HCT116 (cell line): ENCODE data around the gene LAMB4. TPM values are rescaled to one million over a fixed set of nuclear protein-coding genes. Genes with fewer than 3 reads are reported as not detected.

ENCODE experiments used
- ATAC-seq: fragments of 200-7000 bp; cut with Tn5 transposase; 2 replicates; pipeline ENCODE4 v1.9.1; 2020; ENCODE audit warnings: mild to moderate bottlenecking, moderate library complexity
- BruUV-seq: library from RNA; stranded (reverse); fragments of 400-500 nt; replicated peaks from 2 replicates; lab custom pipeline; 2021; lab: Mats Ljungman, UMichigan
- CTCF ChIA-PET: fragments of 300-600 bp; sonication (Branson Sonifier 250); formaldehyde crosslinking; loops from one replicate; lab custom pipeline; 2021; ENCODE audit warnings: antibody characterized with exemption; lab: Charles Lee
- POLR2A ChIA-PET: fragments of 300-600, 350-600 bp; sonication (Branson Sonifier 250); formaldehyde crosslinking; loops from one replicate; lab custom pipeline; 2021; ENCODE audit warnings: antibody characterized with exemption; lab: Charles Lee
- RAD21 ChIA-PET, 2 experiments: fragments of 300-600 bp; sonication (Branson Sonifier 250); formaldehyde crosslinking; loops; one replicate each; lab custom pipeline; 2023; ENCODE audit warnings: low total read pairs in 2 of 2; ENCODE audit not compliant: uncharacterized antibody in 2 of 2, unreplicated experiment in 2 of 2, low non-redundant PET in 1 of 2; lab: Charles Lee
- DNase-seq: peaks from one replicate; pipeline ENCODE4 v3.0.0-alpha.2; 2010; ENCODE audit warnings: low read depth, low spot score
- H2AFZ ChIP-seq: fragments of 200-600 bp; shearing (Covaris generic), sonication (generic); 2 replicates; pipeline ENCODE4 v1.6.1; 2017; ENCODE audit warnings: low read depth, mixed run types, mixed read lengths, antibody characterized with exemption, low read length; ENCODE audit not compliant: poor library complexity, severe bottlenecking
- H3K27ac ChIP-seq: 2 replicates; pipeline ENCODE4 v1.5.1; 2012; ENCODE audit warnings: low read depth, low read length
- H3K27me3 ChIP-seq: fragments of 200-600 bp; sonication (generic); 2 replicates; pipeline ENCODE4 v1.6.1; 2016; ENCODE audit warnings: mixed run types, low read length, mixed read lengths; ENCODE audit not compliant: insufficient read depth
- H3K36me3 ChIP-seq, 2 experiments: fragments of 200-500 bp in 1 of 2; fragments of 200-600 bp in 1 of 2; sonication (Bioruptor generic) in 1 of 2; sonication (generic) in 1 of 2; 2 replicates each; pipeline versions ENCODE4 v1.5.1 to v1.6.1; 2014 to 2016; ENCODE audit warnings: low read length in 2 of 2, inconsistent platforms in 1 of 2, mixed read lengths in 1 of 2, mixed run types in 1 of 2; ENCODE audit not compliant: insufficient read depth in 2 of 2, control insufficient read depth in 1 of 2
- H3K4me1 ChIP-seq, 2 experiments: fragments of 200-600 bp in 1 of 2; sonication (generic) in 1 of 2; 2 replicates each; pipeline versions ENCODE4 v1.5.1 to v1.6.1; 2012 to 2017; ENCODE audit warnings: low read length in 2 of 2, inconsistent platforms in 1 of 2, mild to moderate bottlenecking in 1 of 2, mixed read lengths in 1 of 2, mixed run types in 1 of 2, moderate library complexity in 1 of 2; ENCODE audit not compliant: insufficient read depth in 2 of 2, control insufficient read depth in 1 of 2
- H3K4me2 ChIP-seq: fragments of 200-600 bp; sonication (generic); 2 replicates; pipeline ENCODE4 v1.6.1; 2017; ENCODE audit warnings: mixed run types, low read length, mixed read lengths
- H3K4me3 ChIP-seq, 2 experiments: fragments of 200-600 bp in 1 of 2; sonication (generic) in 1 of 2; replicated peaks in 1 of 2; 2 replicates each; pipeline ENCODE4 v1.5.1; 2011 to 2016; ENCODE audit warnings: low read length in 2 of 2, control low read depth in 1 of 2, low read depth in 1 of 2, mild to moderate bottlenecking in 1 of 2, mixed read lengths in 1 of 2, mixed run types in 1 of 2
- H3K79me2 ChIP-seq: fragments of 200-600 bp; sonication (generic); 2 replicates; pipeline ENCODE4 v1.6.1; 2017; ENCODE audit warnings: mild to moderate bottlenecking, mixed run types, low read length, moderate library complexity, mixed read lengths; ENCODE audit not compliant: insufficient read depth
- H3K9ac ChIP-seq: fragments of 200-600 bp; sonication (generic); 2 replicates; pipeline ENCODE4 v1.6.1; 2016; ENCODE audit warnings: low read length, mixed read lengths
- H3K9me2 ChIP-seq: fragments of 200-600 bp; sonication (generic), shearing (Covaris generic); 2 replicates; pipeline ENCODE4 v1.6.1; 2017; ENCODE audit warnings: mixed run types, mild to moderate bottlenecking, moderate library complexity; ENCODE audit not compliant: insufficient read depth
- H3K9me3 ChIP-seq, 2 experiments: fragments of 200-500 bp in 1 of 2; fragments of 200-600 bp in 1 of 2; sonication (Bioruptor generic) in 1 of 2; sonication (generic) in 1 of 2; 2 replicates each; pipeline ENCODE4 v1.6.1; 2014 to 2017; ENCODE audit warnings: low read length in 2 of 2, mixed read lengths in 2 of 2, inconsistent platforms in 1 of 2, low read depth in 1 of 2, mild to moderate bottlenecking in 1 of 2, mixed run types in 1 of 2, moderate library complexity in 1 of 2; ENCODE audit not compliant: control insufficient read depth in 1 of 2, insufficient read depth in 1 of 2
- H4K20me1 ChIP-seq: fragments of 200-600 bp; sonication (generic), shearing (Covaris generic); 2 replicates; pipeline ENCODE4 v1.6.1; 2017; ENCODE audit warnings: mixed run types, mild to moderate bottlenecking, moderate library complexity; ENCODE audit not compliant: insufficient read depth
- ATF3 ChIP-seq: IDR thresholded peaks from 2 replicates; pipeline ENCODE4 v1.6.1; 2012
- CEBPB ChIP-seq: IDR thresholded peaks from 2 replicates; pipeline ENCODE4 v1.6.1; 2012; ENCODE audit warnings: low read depth
- EGR1 ChIP-seq: IDR thresholded peaks from 2 replicates; pipeline ENCODE4 v1.6.1; 2012; ENCODE audit warnings: low read depth
- EZH2 ChIP-seq: fragments of 200-600 bp; sonication (generic); IDR thresholded peaks from 2 replicates; pipeline ENCODE4 v1.6.1; 2017; ENCODE audit warnings: antibody characterized with exemption, mixed run types
- EZH2phosphoT487 ChIP-seq: fragments of 200-600 bp; IDR thresholded peaks from 2 replicates; pipeline ENCODE4 v1.6.1; 2018; ENCODE audit warnings: antibody characterized with exemption, borderline replicate concordance
- JUND ChIP-seq: IDR thresholded peaks from 2 replicates; pipeline ENCODE4 v1.6.1; 2012
- MAX ChIP-seq: IDR thresholded peaks from 2 replicates; pipeline ENCODE4 v1.6.1; 2012
- RAD21 ChIP-seq: IDR thresholded peaks from 2 replicates; pipeline ENCODE4 v1.6.1; 2012; ENCODE audit warnings: low read depth, mild to moderate bottlenecking
- SIN3A ChIP-seq: IDR thresholded peaks from 2 replicates; pipeline ENCODE4 v1.6.1; 2012; ENCODE audit warnings: low read depth
- SRF ChIP-seq: IDR thresholded peaks from 2 replicates; pipeline ENCODE4 v1.6.1; 2012; ENCODE audit warnings: low read depth
- YY1 ChIP-seq: IDR thresholded peaks from 2 replicates; pipeline ENCODE4 v1.6.1; 2011; ENCODE audit warnings: low read length, low read depth, moderate library complexity, mild to moderate bottlenecking; ENCODE audit not compliant: insufficient replicate concordance; ENCODE audit errors: extremely low read depth
- ZFX ChIP-seq: fragments of 450-650 bp; IDR thresholded peaks from 2 replicates; pipeline ENCODE4 v1.6.1; 2017
- ZNF274 ChIP-seq: fragments of 200-500 bp; sonication (Bioruptor generic); IDR thresholded peaks from 2 replicates; pipeline ENCODE4 v1.6.1; 2014; ENCODE audit warnings: mild to moderate bottlenecking, low read depth, low read length, inconsistent platforms
- intact Hi-C: fragments of 100-400 bp; cut with micrococcal nuclease; formaldehyde crosslinking; loops from 2 replicates; pipeline ENCODE4 v1.10.0; 2022
- total RNA-seq: library from RNA; stranded (reverse); gene quantifications from one replicate; pipeline ENCODE4 v1.2.1, GENCODE V29; 2021; ENCODE audit not compliant: unreplicated experiment
- TF ChIP-seq, protein P1 (sequence below): IDR thresholded peaks from 2 replicates; pipeline ENCODE4 v1.6.1; 2012; ENCODE audit warnings: low read depth
- TF ChIP-seq, protein P2 (sequence below): IDR thresholded peaks from 2 replicates; pipeline ENCODE4 v1.6.1; 2011; ENCODE audit warnings: mild to moderate bottlenecking, low read length, moderate library complexity; ENCODE audit not compliant: insufficient replicate concordance; ENCODE audit errors: extremely low read depth

The LAMB4 gene
- total RNA-seq, 1 experiment from 2014 or later = not detected

GRCh38 chr7:107980671-107981190 lies 149.4 kb downstream of the LAMB4 start:
- no peak overlapping the region for H3K4me3 ChIP-seq
- intact Hi-C loops = no loop called here

More at GRCh38 chr7:107980671-107981190, 149.4 kb downstream of the LAMB4 start:
- no TSS peak for BruUV-seq
- no peak overlapping the region for H3K27ac ChIP-seq
- DNase-seq (no peak), ATAC-seq (no peak)
- no peak overlapping the region for H3K9ac ChIP-seq
- no peaks in the 10 kb centered on the region for H3K9me3 ChIP-seq
- no peaks in the 10 kb centered on the region for H3K27me3 ChIP-seq
- POLR2A ChIA-PET = no interaction called here
- no peak overlapping the region for H3K4me2 ChIP-seq
- peaks cover 5 to 8% of the 10 kb centered on the region in 2 experiments; a peak in 1 of 4 replicates for H3K36me3 ChIP-seq
- H3K4me1 ChIP-seq = no peaks in the 10 kb centered on the region
- no peaks in the 10 kb centered on the region for H3K79me2 ChIP-seq
- H4K20me1 ChIP-seq = no peaks in the 10 kb centered on the region
- TF ChIP-seq YY1 = no peak
- no peak for TF ChIP-seq ZNF274
- TF ChIP-seq RAD21 = no peak
- TF ChIP-seq MAX = no peak
- no peak for TF ChIP-seq JUND
- TF ChIP-seq SRF = no peak
- no peak for TF ChIP-seq ZFX
- TF ChIP-seq EZH2 = no peak
- no peak for TF ChIP-seq SIN3A
- no peak for TF ChIP-seq EGR1
- TF ChIP-seq, protein P1, sequence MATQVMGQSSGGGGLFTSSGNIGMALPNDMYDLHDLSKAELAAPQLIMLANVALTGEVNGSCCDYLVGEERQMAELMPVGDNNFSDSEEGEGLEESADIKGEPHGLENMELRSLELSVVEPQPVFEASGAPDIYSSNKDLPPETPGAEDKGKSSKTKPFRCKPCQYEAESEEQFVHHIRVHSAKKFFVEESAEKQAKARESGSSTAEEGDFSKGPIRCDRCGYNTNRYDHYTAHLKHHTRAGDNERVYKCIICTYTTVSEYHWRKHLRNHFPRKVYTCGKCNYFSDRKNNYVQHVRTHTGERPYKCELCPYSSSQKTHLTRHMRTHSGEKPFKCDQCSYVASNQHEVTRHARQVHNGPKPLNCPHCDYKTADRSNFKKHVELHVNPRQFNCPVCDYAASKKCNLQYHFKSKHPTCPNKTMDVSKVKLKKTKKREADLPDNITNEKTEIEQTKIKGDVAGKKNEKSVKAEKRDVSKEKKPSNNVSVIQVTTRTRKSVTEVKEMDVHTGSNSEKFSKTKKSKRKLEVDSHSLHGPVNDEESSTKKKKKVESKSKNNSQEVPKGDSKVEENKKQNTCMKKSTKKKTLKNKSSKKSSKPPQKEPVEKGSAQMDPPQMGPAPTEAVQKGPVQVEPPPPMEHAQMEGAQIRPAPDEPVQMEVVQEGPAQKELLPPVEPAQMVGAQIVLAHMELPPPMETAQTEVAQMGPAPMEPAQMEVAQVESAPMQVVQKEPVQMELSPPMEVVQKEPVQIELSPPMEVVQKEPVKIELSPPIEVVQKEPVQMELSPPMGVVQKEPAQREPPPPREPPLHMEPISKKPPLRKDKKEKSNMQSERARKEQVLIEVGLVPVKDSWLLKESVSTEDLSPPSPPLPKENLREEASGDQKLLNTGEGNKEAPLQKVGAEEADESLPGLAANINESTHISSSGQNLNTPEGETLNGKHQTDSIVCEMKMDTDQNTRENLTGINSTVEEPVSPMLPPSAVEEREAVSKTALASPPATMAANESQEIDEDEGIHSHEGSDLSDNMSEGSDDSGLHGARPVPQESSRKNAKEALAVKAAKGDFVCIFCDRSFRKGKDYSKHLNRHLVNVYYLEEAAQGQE = no peak
- TF ChIP-seq, protein P2, sequence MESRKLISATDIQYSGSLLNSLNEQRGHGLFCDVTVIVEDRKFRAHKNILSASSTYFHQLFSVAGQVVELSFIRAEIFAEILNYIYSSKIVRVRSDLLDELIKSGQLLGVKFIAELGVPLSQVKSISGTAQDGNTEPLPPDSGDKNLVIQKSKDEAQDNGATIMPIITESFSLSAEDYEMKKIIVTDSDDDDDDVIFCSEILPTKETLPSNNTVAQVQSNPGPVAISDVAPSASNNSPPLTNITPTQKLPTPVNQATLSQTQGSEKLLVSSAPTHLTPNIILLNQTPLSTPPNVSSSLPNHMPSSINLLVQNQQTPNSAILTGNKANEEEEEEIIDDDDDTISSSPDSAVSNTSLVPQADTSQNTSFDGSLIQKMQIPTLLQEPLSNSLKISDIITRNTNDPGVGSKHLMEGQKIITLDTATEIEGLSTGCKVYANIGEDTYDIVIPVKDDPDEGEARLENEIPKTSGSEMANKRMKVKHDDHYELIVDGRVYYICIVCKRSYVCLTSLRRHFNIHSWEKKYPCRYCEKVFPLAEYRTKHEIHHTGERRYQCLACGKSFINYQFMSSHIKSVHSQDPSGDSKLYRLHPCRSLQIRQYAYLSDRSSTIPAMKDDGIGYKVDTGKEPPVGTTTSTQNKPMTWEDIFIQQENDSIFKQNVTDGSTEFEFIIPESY = no peak
- no peak for TF ChIP-seq ATF3
- no peak for TF ChIP-seq EZH2phosphoT487
- no peak for TF ChIP-seq CEBPB
- RAD21 ChIA-PET = no interaction called here
- CTCF ChIA-PET = no interaction called here
- no peaks in the 10 kb centered on the region for H3K9me2 ChIP-seq
- no peak overlapping the region for H2AFZ ChIP-seq
